OCI-LY3 (cell line): ENCODE data around the gene ZKSCAN4.

ENCODE experiments used
- CTCF ChIP-seq: fragments of 200-600, 300-600 bp; sonication (generic); IDR thresholded peaks from 2 replicates; pipeline ENCODE4 v1.5.1; 2014; ENCODE audit warnings: antibody characterized with exemption, low read length, low read depth
- EZH2phosphoT487 ChIP-seq: fragments of 200-600 bp; shearing (Covaris generic); IDR thresholded peaks from 2 replicates; pipeline ENCODE4 v1.6.1; 2018; ENCODE audit warnings: antibody characterized with exemption, mixed run types, low read depth

- TF ChIP-seq CTCF (no peak), EZH2phosphoT487 (no peak)
Measured at GRCh38 chr6:28209753-28210535, 42.1 kb downstream of the ZKSCAN4 start.
